IPS DF 6.9 (cell line): ENCODE measurements around the gene PTPRG.
"Not testable (repeated sequence)": the region's sequence is repeated elsewhere in the genome, so short reads cannot be mapped to it uniquely, and the experiment has no call there.

Source experiments
- DNase-seq: peaks from one replicate; pipeline ENCODE4 v3.0.0-alpha.2; 2013; ENCODE audit warnings: low read depth, low spot score
- H3K27ac ChIP-seq: one replicate; pipeline ENCODE4 v1.5.1; 2013; ENCODE audit warnings: low read length, control low read depth
- H3K27me3 ChIP-seq: 2 replicates; pipeline ENCODE4 v1.6.1; 2013; ENCODE audit warnings: mild to moderate bottlenecking, low read length; ENCODE audit not compliant: control insufficient read depth, insufficient read depth
- H3K36me3 ChIP-seq: 2 replicates; pipeline ENCODE4 v1.6.1; 2013; ENCODE audit warnings: low read length; ENCODE audit not compliant: control insufficient read depth, insufficient read depth
- H3K4me1 ChIP-seq: 2 replicates; pipeline ENCODE4 v1.6.1; 2013; ENCODE audit warnings: low read length; ENCODE audit not compliant: control insufficient read depth, insufficient read depth
- H3K4me3 ChIP-seq: 2 replicates; pipeline ENCODE4 v1.5.1; 2013; ENCODE audit warnings: mild to moderate bottlenecking, low read length
- H3K9me3 ChIP-seq: 2 replicates; pipeline ENCODE4 v1.6.1; 2013; ENCODE audit warnings: low read length, inconsistent platforms; ENCODE audit not compliant: control insufficient read depth, insufficient read depth
- WGBS: extraction: QIAGEN DNeasy Blood & Tissue Kit; methylation state at CpG from one replicate; pipeline ENCODE4 v1.1.7; 2013; ENCODE audit warnings: mixed read lengths, missing lambda C conversion rate; ENCODE audit not compliant: insufficient read length, insufficient coverage; 5-methylcytosine and 5-hydroxymethylcytosine counted together

Gene PTPRG

DNA sequence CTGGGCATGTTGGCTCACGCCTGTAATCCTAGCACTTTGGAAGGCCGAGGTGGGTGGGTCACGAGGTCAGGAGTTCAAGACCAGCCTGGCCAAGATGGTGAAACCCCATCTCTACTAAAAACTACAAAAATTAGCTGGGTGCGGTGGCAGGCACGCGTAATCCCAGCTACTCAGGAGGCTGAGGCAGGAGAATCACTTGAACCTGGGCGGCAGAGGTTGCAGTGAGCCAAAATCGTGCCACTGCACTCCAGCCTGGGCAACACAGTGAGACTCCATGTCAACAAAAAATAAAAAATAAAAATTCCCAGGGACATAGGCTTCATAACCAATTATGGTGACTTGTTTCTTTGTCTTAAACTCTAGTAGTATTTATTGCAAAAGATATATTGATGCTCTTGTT is 155.3 kb downstream of the PTPRG start:
- H3K4me3 ChIP-seq, result not testable (repeated sequence)
- WGBS, result no CpG with 5 or more reads among the region's 8 CpGs

DNA sequence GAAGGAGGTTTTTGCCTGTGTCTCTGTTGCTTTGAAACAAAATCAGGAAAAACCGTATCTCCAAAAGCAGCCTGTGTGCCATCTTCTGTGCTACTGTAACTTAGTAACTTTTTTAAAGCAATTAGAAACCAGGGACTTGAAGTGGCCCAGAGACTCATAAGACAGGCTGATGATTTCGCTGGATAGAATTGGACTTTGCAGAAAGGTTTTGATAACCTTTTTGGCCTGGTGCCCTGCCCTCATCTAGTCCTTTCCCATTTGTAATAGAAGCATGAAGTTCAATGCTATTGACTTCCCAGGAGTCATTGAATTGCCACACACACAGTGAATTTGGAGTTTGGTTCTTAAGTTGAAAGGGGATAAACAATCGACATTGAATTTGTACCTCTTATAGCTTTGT is 157.2 kb downstream of the PTPRG start:
- no peak for DNase-seq
- H3K36me3 ChIP-seq, result no peaks in the 10 kb centered on the region
- H3K9me3 ChIP-seq, result no peaks in the 10 kb centered on the region
- no peak overlapping the region for H3K4me3 ChIP-seq
- H3K4me1 ChIP-seq, result peaks cover 3% of the 10 kb centered on the region
- no CpG with 5 or more reads among the region's 3 CpGs for WGBS
- no peak overlapping the region for H3K27ac ChIP-seq
- H3K27me3 ChIP-seq, result no peaks in the 10 kb centered on the region

More for the DNA sequence above, 155.3 kb downstream of the PTPRG start:
- H3K27me3 ChIP-seq, H3K27ac ChIP-seq, DNase-seq, H3K36me3 ChIP-seq, H3K9me3 ChIP-seq, H3K4me1 ChIP-seq: not testable (repeated sequence)

DNA sequence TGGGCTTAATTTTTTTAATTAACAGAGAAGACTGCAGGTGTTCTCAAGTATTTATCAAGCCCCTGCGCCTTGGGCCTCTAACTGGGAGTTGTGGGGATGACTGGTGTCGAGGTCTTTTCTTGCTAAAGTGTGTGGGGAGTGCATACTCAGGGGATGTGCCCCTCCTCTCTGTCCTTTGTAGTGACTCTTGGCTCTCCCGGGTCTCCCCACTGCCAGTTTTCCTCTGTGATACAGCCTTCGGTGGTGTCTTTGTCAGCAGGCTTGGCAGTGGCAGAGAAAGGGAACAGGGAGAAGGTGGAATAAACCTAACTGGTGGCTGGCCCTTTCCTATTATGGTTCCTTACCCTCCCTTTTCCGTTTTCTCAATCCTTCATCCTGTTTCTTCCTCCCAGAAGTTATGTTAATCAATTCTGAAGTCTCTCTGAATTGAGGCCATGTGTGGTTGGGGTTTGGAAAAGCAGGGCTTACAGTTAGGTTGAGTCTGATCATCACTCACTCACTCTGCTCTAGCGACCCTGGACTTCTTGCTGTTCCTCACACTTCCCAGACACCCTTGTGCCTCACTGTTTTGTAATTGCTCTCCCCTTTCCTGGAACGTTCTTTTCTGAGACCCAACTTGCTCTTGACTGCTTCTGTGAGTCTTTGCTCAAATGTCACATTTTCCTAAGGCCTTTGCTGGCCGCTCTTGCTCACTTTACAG is 158.1 kb downstream of the PTPRG start:
- DNase-seq, result no peak
- no peak overlapping the region for H3K27ac ChIP-seq
- H3K9me3 ChIP-seq, result no peaks in the 10 kb centered on the region
- H3K27me3 ChIP-seq, result no peaks in the 10 kb centered on the region
- peaks cover 3% of the 10 kb centered on the region for H3K4me1 ChIP-seq
- WGBS, result no CpG with 5 or more reads among the region's 8 CpGs
- H3K4me3 ChIP-seq, result no peak overlapping the region
- no peaks in the 10 kb centered on the region for H3K36me3 ChIP-seq

DNA sequence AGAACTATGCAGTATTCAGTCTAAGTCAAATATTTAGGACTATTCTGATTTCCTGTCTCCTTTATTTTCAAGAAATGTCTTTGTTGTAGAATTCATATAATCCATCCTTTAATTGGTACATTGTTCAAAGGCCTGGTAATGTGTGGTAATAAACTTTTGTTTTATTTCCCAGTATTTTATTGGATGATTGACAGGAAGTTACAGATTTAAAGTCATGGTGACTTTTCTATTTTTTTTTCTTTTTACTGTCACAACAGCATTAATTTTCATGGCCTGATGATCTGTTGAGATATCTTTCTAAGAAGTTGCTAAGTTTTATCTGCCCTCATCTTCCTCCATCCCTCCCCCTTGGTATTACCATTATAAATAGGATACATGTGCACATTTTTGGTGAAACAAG is 161.7 kb downstream of the PTPRG start:
- Histone ChIP-seq H3K36me3 (no peaks in the 10 kb centered on the region), H3K27ac (no peak overlapping the region), H3K4me1 (peaks cover 1% of the 10 kb centered on the region; the same call in 1 of the 2 replicates), H3K4me3 (no peak overlapping the region), H3K9me3 (no peaks in the 10 kb centered on the region), H3K27me3 (no peaks in the 10 kb centered on the region)
- DNase-seq, result no peak

DNA sequence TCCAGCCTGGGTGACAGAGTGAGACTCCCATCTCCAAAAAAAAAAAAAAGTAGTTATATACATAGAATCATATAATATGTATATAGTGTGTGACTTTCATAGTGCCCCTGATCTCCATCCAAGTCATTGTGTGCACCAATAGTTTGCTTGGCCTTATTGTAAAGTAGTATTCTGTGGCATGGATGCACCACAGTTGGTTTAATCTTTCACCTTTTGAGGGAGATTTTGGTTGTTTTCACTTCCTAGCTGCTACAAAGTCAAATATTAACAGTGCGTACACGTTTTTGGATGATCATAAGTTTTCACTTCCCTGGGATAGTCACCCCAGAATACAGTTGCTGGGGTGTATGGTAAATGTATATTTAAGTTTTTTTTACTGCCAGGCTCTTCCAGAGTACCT is 162.8 kb downstream of the PTPRG start:
- Histone ChIP-seq H3K9me3 (no peaks in the 10 kb centered on the region), H3K27me3 (no peaks in the 10 kb centered on the region), H3K4me1 (peaks cover 3% of the 10 kb centered on the region; the same call in 1 of the 2 replicates), H3K27ac (no peak overlapping the region), H3K36me3 (no peaks in the 10 kb centered on the region), H3K4me3 (no peak overlapping the region)
- WGBS, result no CpG with 5 or more reads among the region's 2 CpGs
- no peak for DNase-seq

DNA sequence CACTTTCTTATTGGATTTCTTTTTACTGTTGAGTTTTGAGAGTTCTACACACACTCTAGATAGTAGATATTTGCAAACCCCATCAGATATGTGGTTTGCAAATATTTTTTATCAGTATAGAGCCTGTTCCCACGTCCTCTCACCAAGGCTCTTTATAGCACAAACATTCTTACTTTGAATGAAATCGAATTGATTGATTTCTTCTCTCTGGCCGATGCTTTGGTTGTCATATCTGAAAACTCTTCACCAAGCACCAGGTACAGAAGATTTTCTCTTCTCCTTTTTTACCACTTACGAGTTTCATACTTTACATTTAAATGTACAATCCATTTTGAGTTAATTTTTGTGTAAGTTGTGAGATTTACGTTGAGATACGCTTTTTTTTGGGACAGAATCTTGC is 163.4 kb downstream of the PTPRG start:
- Histone ChIP-seq H3K36me3 (no peaks in the 10 kb centered on the region), H3K4me1 (peaks cover 3% of the 10 kb centered on the region; the same call in 1 of the 2 replicates), H3K9me3 (no peaks in the 10 kb centered on the region), H3K27ac (no peak overlapping the region), H3K27me3 (no peaks in the 10 kb centered on the region), H3K4me3 (no peak overlapping the region)
- no peak for DNase-seq
- WGBS, result no CpG with 5 or more reads among the region's 6 CpGs

DNA sequence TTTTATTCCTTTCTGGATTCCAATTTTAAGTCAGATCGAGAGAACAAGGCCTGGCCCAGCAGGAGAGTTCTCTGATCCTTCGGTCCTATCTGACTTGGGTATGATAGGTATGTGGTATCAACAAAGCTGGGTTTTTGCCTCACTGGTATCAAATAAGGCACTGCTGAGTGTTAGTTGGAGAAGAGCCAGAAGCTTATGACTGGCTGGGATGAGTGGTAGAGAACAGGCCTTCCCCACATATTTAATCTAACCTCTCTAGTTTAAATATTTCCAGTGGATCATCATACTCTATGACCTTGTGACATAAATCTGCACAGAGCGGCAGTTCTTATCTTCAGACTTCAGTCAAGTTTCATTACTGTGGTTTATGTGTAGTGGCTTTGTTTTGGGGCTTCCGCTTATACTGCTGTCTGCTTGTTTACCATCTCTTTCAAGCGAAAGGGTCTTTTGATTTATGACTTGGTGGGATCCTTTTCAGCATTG is 164.5 kb downstream of the PTPRG start:
- Histone ChIP-seq H3K9me3 (no peaks in the 10 kb centered on the region), H3K4me3 (no peak overlapping the region), H3K27ac (no peak overlapping the region), H3K27me3 (no peaks in the 10 kb centered on the region), H3K36me3 (no peaks in the 10 kb centered on the region), H3K4me1 (peaks cover 6% of the 10 kb centered on the region)
- no CpG with 5 or more reads among the region's 5 CpGs for WGBS
- no peak for DNase-seq

DNA sequence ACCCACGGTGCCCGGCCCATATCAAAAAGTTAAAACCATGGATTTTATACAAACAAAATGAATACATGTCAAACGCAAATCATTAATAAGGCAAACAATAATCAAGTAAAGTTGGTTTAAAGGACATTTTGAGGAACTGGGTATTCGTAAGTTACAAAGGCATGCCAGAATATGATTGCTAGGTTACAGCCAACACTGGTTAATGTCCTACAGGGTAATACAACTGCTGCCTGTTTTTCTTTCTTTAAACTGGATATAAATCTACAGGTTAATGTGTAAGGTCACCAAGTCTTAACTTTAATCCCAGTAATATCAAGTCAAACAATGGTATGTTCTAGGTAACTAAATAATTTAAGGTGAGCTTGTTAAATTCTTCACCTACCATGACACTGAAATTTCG is 166.1 kb downstream of the PTPRG start:
- Histone ChIP-seq H3K4me1 (peaks cover 6% of the 10 kb centered on the region), H3K27me3 (no peaks in the 10 kb centered on the region), H3K36me3 (no peaks in the 10 kb centered on the region), H3K27ac (no peak overlapping the region), H3K4me3 (no peak overlapping the region), H3K9me3 (no peaks in the 10 kb centered on the region)
- no CpG with 5 or more reads among the region's 5 CpGs for WGBS
- DNase-seq, result no peak

DNA sequence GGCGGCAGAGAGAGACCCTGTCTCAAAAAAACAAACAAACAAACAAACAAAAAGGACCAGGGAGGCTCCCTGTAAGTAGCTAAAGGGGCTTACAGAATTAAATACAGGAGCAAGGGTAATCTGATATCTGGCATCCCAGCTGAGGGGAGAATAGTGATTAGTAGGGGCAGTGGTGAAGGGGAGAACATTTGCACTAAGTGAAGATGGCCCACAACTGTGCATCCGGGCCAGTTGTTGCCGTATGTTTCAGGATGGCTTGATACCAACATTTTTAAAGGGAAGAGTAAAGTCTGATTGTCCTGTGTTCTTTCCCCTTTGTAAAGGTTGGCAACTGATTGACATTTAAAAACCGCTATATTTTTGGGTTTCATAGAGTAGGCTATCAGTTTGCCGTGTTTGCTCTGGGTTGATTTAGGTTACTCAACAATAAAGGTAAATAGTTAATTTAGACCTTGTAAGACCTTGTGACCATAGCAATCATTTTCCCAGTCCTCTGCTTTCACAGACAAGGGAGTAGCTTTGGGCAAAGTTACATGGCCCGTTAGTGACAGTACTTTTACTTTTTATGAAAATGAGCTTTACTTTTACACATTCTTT is 167.8 kb downstream of the PTPRG start:
- DNase-seq, result no peak
- Histone ChIP-seq H3K9me3 (no peaks in the 10 kb centered on the region), H3K27ac (no peak overlapping the region), H3K4me1 (peaks cover 6% of the 10 kb centered on the region), H3K27me3 (no peaks in the 10 kb centered on the region), H3K36me3 (no peaks in the 10 kb centered on the region), H3K4me3 (no peak overlapping the region)
- WGBS, result no CpG with 5 or more reads among the region's 6 CpGs

DNA sequence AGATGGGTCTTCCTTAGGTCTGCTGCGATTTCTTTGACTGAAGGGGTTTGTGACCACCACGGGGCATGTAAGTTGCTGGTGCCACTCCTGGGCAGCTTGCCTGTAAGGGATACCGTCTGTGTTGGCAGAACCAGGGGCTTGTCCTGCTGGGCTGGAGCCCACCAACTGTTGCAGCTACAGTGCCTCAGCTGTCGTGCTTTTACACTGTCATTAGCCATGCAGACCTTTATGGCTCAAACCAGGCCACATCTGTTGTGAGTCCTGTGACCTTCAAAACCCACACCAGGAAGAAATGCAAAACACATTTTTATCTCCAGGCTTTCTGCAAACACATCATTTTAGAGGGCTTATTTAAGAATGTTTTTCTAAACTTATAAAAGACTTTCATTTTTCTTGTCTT is 168.7 kb downstream of the PTPRG start:
- WGBS, result no CpG with 5 or more reads among the region's 4 CpGs
- no peaks in the 10 kb centered on the region for H3K9me3 ChIP-seq
- H3K4me1 ChIP-seq, result peaks cover 6% of the 10 kb centered on the region
- no peaks in the 10 kb centered on the region for H3K27me3 ChIP-seq
- DNase-seq, result no peak
- no peak overlapping the region for H3K4me3 ChIP-seq
- no peak overlapping the region for H3K27ac ChIP-seq
- no peaks in the 10 kb centered on the region for H3K36me3 ChIP-seq
